Thoracic aorta (tissue), 2 donors: ENCODE measurements around the gene MLXIPL. TPM values are rescaled to one million over a fixed set of nuclear protein-coding genes. Genes with fewer than 3 reads are reported as not detected.
"Not testable (repeated sequence)": the region's sequence is repeated elsewhere in the genome, so short reads cannot be mapped to it uniquely, and the experiment has no call there.

ENCODE experiments used
- ATAC-seq: fragments of 150-250 bp; one replicate; pipeline ENCODE4 v1.8.0; 2017; ENCODE audit warnings: low read depth; ENCODE audit not compliant: insufficient number of reproducible peaks, low FRiP score
- DNase-seq: peaks from one replicate; pipeline ENCODE4 v3.0.0-alpha.2; 2020; ENCODE audit warnings: low spot score
- H3K27ac ChIP-seq, 2 donors: fragments of 200-600 bp; sonication (generic); 1 replicate in 1 of 2; 2 replicates in 1 of 2; pipeline ENCODE4 v1.5.1; 2016; ENCODE audit warnings: mild to moderate bottlenecking in 2 of 2, moderate library complexity in 2 of 2
- H3K27me3 ChIP-seq: fragments of 200-600 bp; sonication (generic); replicated peaks from 2 replicates; pipeline ENCODE4 v1.6.0; 2016; ENCODE audit warnings: mild to moderate bottlenecking; ENCODE audit not compliant: insufficient read depth
- H3K36me3 ChIP-seq: fragments of 200-600 bp; sonication (generic); one replicate; pipeline ENCODE4 v1.5.1; 2016
- H3K4me1 ChIP-seq, 2 donors: fragments of 200-600 bp; sonication (generic); 1 replicate in 1 of 2; 2 replicates in 1 of 2; pipeline versions ENCODE4 v1.5.1 to v1.6.0; 2016; ENCODE audit warnings: low read depth in 2 of 2, mild to moderate bottlenecking in 1 of 2; ENCODE audit not compliant: control insufficient read depth in 1 of 2
- H3K4me3 ChIP-seq: fragments of 200-600 bp; sonication (generic); 2 replicates; pipeline ENCODE4 v1.5.1; 2016; ENCODE audit warnings: mild to moderate bottlenecking
- H3K9me3 ChIP-seq: fragments of 200-600 bp; sonication (generic); 2 replicates; pipeline ENCODE4 v1.5.1; 2016
- CTCF ChIP-seq: fragments of 200-600 bp; sonication (generic); IDR thresholded peaks from one replicate; pipeline ENCODE4 v1.5.1; 2019; ENCODE audit warnings: antibody characterized with exemption
- total RNA-seq, 2 donors: library from RNA; depleted of rRNA; stranded (reverse); fragments of >200 nt; gene quantifications; one replicate each; pipeline versions ENCODE4 v1.1.0 to v1.2.3, GENCODE V29; 2016

The MLXIPL gene
- total RNA-seq, 2 donors from 2014 or later: 6.4 to 36.4 TPM

GRCh38 chr7:73615886-73616285 is 8.4 kb downstream of the MLXIPL start:
- no peak for ATAC-seq
- no peak for DNase-seq
- Histone ChIP-seq H3K27ac (no peak overlapping the region), H3K9me3 (no peaks in the 10 kb centered on the region), H3K36me3 (no peaks in the 10 kb centered on the region), H3K27me3 (no peaks in the 10 kb centered on the region), H3K4me3 (no peak overlapping the region), H3K4me1 (no peaks in the 10 kb centered on the region)
- no peak for TF ChIP-seq CTCF

GRCh38 chr7:73614937-73615336 is 9.4 kb downstream of the MLXIPL start:
- not testable (repeated sequence) for H3K36me3 ChIP-seq, ATAC-seq, H3K27me3 ChIP-seq, H3K4me1 ChIP-seq, H3K9me3 ChIP-seq, H3K27ac ChIP-seq, DNase-seq, H3K4me3 ChIP-seq

GRCh38 chr7:73613954-73614735 is 10.2 kb downstream of the MLXIPL start:
- DNase-seq (no peak), ATAC-seq (no peak)
- no peak for TF ChIP-seq CTCF
- no peak overlapping the region for H3K27ac ChIP-seq
- no peaks in the 10 kb centered on the region for H3K4me1 ChIP-seq
- no peaks in the 10 kb centered on the region for H3K36me3 ChIP-seq
- H3K9me3 ChIP-seq: no peaks in the 10 kb centered on the region
- no peaks in the 10 kb centered on the region for H3K27me3 ChIP-seq
- H3K4me3 ChIP-seq: no peak overlapping the region

GRCh38 chr7:73612598-73613269 is 11.6 kb downstream of the MLXIPL start:
- H3K27ac ChIP-seq: no peak overlapping the region
- DNase-seq (no peak), ATAC-seq (no peak)
- no peak overlapping the region for H3K4me3 ChIP-seq
- no peaks in the 10 kb centered on the region for H3K4me1 ChIP-seq
- no peak for TF ChIP-seq CTCF
- no peaks in the 10 kb centered on the region for H3K36me3 ChIP-seq
- no peaks in the 10 kb centered on the region for H3K9me3 ChIP-seq
- no peaks in the 10 kb centered on the region for H3K27me3 ChIP-seq

GRCh38 chr7:73611017-73611555 is 13.2 kb downstream of the MLXIPL start:
- Histone ChIP-seq H3K27me3 (no peaks in the 10 kb centered on the region), H3K4me3 (no peak overlapping the region), H3K4me1 (peaks cover 4 to 5% of the 10 kb centered on the region in 2 donors), H3K36me3 (no peaks in the 10 kb centered on the region), H3K27ac (no peak overlapping the region), H3K9me3 (no peaks in the 10 kb centered on the region)
- DNase-seq: no peak
- ATAC-seq: no peak
- TF ChIP-seq CTCF: no peak
